Globus pallidus (tissue), 1 donor: ENCODE results near the gene DSC3.

Experiments
- DNase-seq: peaks from one replicate; pipeline ENCODE4 v3.0.0-alpha.2; 2015; ENCODE audit warnings: low spot score

The DSC3 gene

GRCh38 chr18:30971338-30971956 is 71.1 kb downstream of the DSC3 start:
- peak; percentile 37 for DNase-seq

- peak; percentile 5 for DNase-seq
Measured at GRCh38 chr18:30970196-30970816, 72.2 kb downstream of the DSC3 start.

DNA sequence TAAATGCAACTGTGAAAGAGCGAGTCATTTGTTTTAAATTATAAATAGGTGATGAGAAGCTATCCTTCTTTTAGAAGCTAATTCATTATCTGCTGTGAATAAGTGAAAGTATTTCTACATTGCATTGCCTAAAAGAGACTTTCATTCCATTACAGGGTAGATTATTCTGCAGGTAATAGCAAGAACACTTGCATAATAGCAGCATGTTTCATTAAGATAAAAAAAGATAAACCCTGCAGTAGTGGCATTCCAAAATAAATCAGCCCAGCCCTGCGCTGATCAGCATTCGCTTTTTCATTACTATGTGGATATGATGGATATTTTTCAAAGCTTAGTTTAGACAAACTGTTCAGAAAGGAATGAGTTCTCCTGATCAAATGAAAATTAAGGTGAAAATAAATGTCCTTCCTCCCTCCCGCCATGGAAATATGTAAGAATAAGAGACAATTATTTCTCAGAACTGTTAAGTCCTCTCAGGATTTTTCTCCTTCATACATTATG is 72.8 kb downstream of the DSC3 start:
- DNase-seq: no peak

- no peak for DNase-seq
Measured at GRCh38 chr18:30967701-30968100, 74.8 kb downstream of the DSC3 start.

DNA sequence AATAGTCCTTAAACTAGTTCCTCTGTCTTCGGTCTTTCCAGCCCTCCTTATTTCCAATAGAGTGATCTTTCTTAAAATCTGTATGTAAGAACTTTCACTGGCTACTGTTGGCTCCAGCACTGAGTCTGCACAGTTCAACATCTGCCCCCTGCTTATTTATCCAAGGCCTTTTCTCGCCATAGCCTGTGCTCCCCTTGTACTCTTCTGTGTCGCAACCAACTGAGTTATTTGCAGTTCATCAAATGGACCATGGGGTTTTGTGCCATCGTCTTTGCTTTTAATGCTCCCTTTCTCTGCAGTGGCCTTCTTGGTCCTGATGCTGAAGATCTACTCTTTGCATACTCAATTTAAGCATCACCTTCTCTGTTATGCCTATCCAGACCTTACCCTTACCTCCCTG is 77.3 kb downstream of the DSC3 start:
- DNase-seq: no peak

DNA sequence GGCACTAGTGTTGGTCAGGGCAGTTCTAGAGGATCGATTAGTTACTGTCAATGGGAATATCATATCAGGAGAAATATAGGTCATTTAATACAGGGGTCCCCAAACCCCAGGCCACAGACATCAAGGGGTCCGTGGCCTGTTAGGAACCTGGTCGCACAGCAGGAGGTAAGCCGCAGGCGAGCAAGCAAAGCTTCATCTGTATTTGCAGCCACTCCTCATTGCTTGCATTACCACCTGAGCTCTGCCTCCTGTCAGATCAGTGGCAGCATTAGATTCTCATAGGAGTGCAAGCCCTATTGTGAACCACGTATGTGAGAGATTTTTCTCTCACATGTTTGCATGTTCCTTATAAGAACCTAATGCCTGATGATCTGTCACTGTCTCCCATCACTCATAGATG is 81.9 kb downstream of the DSC3 start:
- no peak for DNase-seq

GRCh38 chr18:30957066-30957465 is 85.5 kb downstream of the DSC3 start:
- no peak for DNase-seq

DNA sequence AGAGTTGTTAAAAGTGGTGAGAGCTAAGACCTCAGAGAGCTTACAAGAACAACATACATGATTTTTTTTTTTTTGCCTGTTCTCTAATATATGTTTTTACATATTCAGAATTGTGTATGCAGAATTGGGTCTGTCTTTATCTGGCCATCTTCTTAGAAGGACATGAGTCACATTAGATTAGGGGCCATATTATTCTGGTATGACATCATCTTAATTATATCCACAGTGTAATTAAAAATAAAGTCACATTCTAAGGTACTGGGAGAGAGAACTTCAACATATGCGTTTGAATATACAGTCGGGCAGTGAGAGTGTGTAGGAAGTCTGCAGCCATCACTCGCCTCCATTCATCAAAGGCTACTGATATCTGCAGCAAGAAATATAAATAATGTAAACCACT is 88.3 kb downstream of the DSC3 start:
- DNase-seq: no peak

GRCh38 chr18:30945761-30946160 is 96.8 kb downstream of the DSC3 start:
- DNase-seq: no peak

DNA sequence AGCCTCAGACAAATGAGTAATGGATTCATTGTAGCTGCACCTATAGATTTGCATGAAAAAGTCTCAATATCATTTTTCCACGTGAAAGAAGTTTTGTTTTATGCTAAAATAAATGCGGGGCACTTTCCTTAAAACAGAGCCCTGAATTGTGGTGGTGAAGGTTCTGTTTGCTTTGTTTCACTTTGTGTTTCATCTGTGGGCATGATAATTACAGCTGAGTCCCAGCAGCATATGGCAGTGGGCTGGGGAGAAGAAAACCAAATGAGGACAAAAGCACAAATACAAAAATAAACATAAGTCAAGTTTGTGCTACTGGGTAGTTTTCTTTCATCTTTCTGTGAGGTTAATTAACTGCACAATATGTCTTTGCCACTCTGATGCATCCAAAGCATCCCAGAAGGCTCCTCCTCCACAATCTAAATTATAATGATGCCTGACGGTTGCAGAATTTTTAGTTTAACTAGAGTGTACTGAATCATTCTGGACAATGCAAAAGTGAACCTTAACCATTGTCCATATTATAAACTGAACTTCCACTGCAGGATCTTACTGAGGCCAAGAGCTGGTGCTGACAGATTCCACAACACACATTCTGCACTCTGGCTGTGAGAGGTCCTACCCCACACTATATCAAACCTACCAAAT is 97.6 kb downstream of the DSC3 start:
- DNase-seq: no peak

DNA sequence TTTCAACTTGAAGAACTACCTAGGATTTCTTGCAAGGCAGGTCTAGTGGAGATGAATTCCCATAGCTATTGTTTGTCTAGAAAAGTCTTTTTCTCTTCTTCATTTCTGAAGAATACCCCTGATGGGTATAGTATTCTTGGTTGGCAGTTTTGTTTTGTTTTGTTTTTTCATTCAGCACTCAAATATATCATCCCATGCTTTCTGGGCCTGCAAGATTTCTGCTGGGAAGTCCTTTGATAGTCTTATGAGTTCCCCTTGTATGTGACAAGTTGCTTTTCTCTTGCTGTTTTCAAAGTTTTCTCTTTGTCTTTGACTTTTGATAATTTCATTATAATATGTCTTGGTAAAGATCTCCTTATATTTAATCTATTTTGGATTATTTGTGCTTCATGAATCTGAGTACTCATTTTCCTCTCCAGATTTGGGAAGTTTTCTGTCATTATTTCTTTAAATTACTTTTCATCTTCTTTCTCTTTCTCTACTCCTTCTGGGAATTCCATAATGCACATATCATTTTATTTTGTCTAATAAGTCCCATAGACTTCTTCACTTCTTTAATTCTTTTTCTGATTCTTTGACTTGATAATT is 101.5 kb downstream of the DSC3 start:
- no peak for DNase-seq
